ENCODE data around the gene RHEB.

RHEB gene

GRCh38 chr7:151511270-151511669 is 8.4 kb downstream of the RHEB start:
- no peak for TF ChIP-seq FOXM1 (IDR thresholded peaks at IDR 0.05; ENCODE audit: borderline replicate concordance, low read depth)
- no peak for TF ChIP-seq REST (IDR thresholded peaks at IDR 0.05; ENCODE audit: low read depth)
- no peak for TF ChIP-seq CEBPB (IDR thresholded peaks at IDR 0.05)
- no peak for TF ChIP-seq TEAD4 (IDR thresholded peaks at IDR 0.05)
- TF ChIP-seq MAX (IDR thresholded peaks at IDR 0.05): no peak
- no peak for TF ChIP-seq USF1 (IDR thresholded peaks at IDR 0.05)
- no peak for TF ChIP-seq EGR1 (IDR thresholded peaks at IDR 0.05)
- TF ChIP-seq TCF12 (IDR thresholded peaks at IDR 0.05; ENCODE audit: low read depth): no peak
- TF ChIP-seq RAD21 (IDR thresholded peaks at IDR 0.05; ENCODE audit: low read depth): no peak
- no peak for TF ChIP-seq EP300 (IDR thresholded peaks at IDR 0.05; ENCODE audit: borderline replicate concordance)

- TF ChIP-seq EP300 (IDR thresholded peaks at IDR 0.05; ENCODE audit: borderline replicate concordance): no peak
- TF ChIP-seq CEBPB (IDR thresholded peaks at IDR 0.05): no peak
- TF ChIP-seq TAF1 (IDR thresholded peaks at IDR 0.05; ENCODE audit: low read depth): no peak
- no peak for TF ChIP-seq YY1 (IDR thresholded peaks at IDR 0.05; ENCODE audit: low read depth)
- TF ChIP-seq REST (IDR thresholded peaks at IDR 0.05; ENCODE audit: low read depth): no peak
- TF ChIP-seq USF1 (IDR thresholded peaks at IDR 0.05): no peak
- no peak for TF ChIP-seq ZBTB7A (IDR thresholded peaks at IDR 0.05; ENCODE audit: low read depth)
- no peak for TF ChIP-seq TCF12 (IDR thresholded peaks at IDR 0.05; ENCODE audit: low read depth)
- no peak for TF ChIP-seq EGR1 (IDR thresholded peaks at IDR 0.05)
- TF ChIP-seq NFIC (IDR thresholded peaks at IDR 0.05): no peak
- no peak for TF ChIP-seq TEAD4 (IDR thresholded peaks at IDR 0.05)
- TF ChIP-seq FOXM1 (IDR thresholded peaks at IDR 0.05; ENCODE audit: borderline replicate concordance, low read depth): no peak
- TF ChIP-seq RAD21 (IDR thresholded peaks at IDR 0.05; ENCODE audit: low read depth): no peak
Observed at GRCh38 chr7:151509670-151510333, 9.9 kb downstream of the RHEB start.

GRCh38 chr7:151508991-151509390 is 10.7 kb downstream of the RHEB start:
- TF ChIP-seq FOXM1 (IDR thresholded peaks at IDR 0.05; ENCODE audit: borderline replicate concordance, low read depth) (no peak), CREB1 (IDR thresholded peaks at IDR 0.05; ENCODE audit: low read depth) (no peak), RAD21 (IDR thresholded peaks at IDR 0.05; ENCODE audit: low read depth) (no peak), EP300 (IDR thresholded peaks at IDR 0.05; ENCODE audit: borderline replicate concordance) (no peak), ZBTB7A (IDR thresholded peaks at IDR 0.05; ENCODE audit: low read depth) (no peak), USF1 (IDR thresholded peaks at IDR 0.05) (no peak), TEAD4 (IDR thresholded peaks at IDR 0.05) (no peak), YY1 (IDR thresholded peaks at IDR 0.05; ENCODE audit: low read depth) (no peak), EGR1 (IDR thresholded peaks at IDR 0.05) (no peak), TCF12 (IDR thresholded peaks at IDR 0.05; ENCODE audit: low read depth) (no peak), NFIC (IDR thresholded peaks at IDR 0.05) (no peak), MAX (IDR thresholded peaks at IDR 0.05) (no peak), TAF1 (IDR thresholded peaks at IDR 0.05; ENCODE audit: low read depth) (no peak), CEBPB (IDR thresholded peaks at IDR 0.05) (no peak), REST (IDR thresholded peaks at IDR 0.05; ENCODE audit: low read depth) (no peak)

GRCh38 chr7:151507806-151508205 is 11.9 kb downstream of the RHEB start:
- TF ChIP-seq TCF12 (IDR thresholded peaks at IDR 0.05; ENCODE audit: low read depth) (no peak), MAX (IDR thresholded peaks at IDR 0.05) (no peak), CREB1 (IDR thresholded peaks at IDR 0.05; ENCODE audit: low read depth) (no peak), TAF1 (IDR thresholded peaks at IDR 0.05; ENCODE audit: low read depth) (no peak), EP300 (IDR thresholded peaks at IDR 0.05; ENCODE audit: borderline replicate concordance) (no peak), RAD21 (IDR thresholded peaks at IDR 0.05; ENCODE audit: low read depth) (no peak), FOXM1 (IDR thresholded peaks at IDR 0.05; ENCODE audit: borderline replicate concordance, low read depth) (no peak), USF1 (IDR thresholded peaks at IDR 0.05) (no peak), YY1 (IDR thresholded peaks at IDR 0.05; ENCODE audit: low read depth) (no peak), EGR1 (IDR thresholded peaks at IDR 0.05) (no peak), ZBTB7A (IDR thresholded peaks at IDR 0.05; ENCODE audit: low read depth) (no peak), TEAD4 (IDR thresholded peaks at IDR 0.05) (no peak), REST (IDR thresholded peaks at IDR 0.05; ENCODE audit: low read depth) (no peak)
